NCI-H2107 treated with DMSO at 0.1 percent for 48 hours (cell line): Measurements from ENCODE around the gene DHRS7B.
"Not testable (repeated sequence)": the region's sequence is repeated elsewhere in the genome, so short reads cannot be mapped to it uniquely, and the experiment has no call there.

Experiments used
- DNase-seq: peaks from one replicate; lab custom pipeline; 2025; ENCODE audit not compliant: unreplicated experiment; lab: John Stamatoyannopoulos, UW

The DHRS7B gene

GRCh38 chr17:21176773-21177395 is 50.1 kb downstream of the DHRS7B start:
- no peak for DNase-seq

GRCh38 chr17:21177401-21177800 is 50.6 kb downstream of the DHRS7B start:
- DNase-seq, result no peak

DNA sequence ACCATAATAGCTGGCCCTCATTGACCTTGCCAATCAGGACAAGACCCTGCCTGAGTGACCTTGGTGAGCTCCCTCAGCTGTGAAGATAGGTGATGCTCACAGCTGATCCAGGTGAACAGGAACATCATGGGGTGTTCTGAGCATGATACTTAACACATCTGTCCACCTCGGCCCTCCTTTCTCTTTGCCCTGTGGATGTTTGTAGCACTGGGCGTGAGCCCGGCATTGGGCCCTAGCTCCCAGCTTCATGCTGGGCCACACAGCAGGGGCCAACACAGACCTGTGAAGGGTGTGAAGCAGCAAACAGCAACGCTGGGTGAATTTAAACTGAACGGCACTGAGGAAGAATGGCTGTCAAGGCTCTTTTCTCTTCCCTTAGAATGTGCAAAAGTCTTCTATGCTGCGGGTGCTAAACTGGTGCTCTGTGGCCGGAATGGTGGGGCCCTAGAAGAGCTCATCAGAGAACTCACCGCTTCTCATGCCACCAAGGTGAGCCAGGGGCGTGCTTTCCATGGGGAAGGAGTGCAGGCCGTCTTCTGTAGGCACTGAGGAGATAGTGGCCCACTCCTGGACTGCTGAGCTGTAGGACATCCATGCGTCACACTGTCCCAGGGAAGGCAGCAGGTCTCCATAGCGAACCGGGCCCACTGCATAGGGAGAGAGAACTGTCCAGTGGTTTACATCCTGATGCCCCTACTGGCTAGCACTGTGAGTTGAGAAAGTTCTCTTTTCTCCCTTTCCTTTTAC is 51.3 kb downstream of the DHRS7B start:
- no peak for DNase-seq

DNA sequence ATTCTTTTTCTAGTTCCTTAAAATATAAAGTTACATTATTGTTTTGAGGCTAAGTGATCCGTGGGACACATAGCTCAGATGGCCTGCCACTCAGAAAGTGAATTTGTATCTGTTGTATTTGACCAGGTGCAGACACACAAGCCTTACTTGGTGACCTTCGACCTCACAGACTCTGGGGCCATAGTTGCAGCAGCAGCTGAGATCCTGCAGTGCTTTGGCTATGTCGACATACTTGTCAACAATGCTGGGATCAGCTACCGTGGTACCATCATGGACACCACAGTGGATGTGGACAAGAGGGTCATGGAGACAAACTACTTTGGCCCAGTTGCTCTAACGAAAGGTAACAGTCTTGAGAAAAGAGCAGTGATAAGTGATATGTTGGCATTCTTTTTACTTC is 56.7 kb downstream of the DHRS7B start:
- DNase-seq, result no peak

GRCh38 chr17:21184570-21184969 is 57.8 kb downstream of the DHRS7B start:
- DNase-seq, result no peak

DNA sequence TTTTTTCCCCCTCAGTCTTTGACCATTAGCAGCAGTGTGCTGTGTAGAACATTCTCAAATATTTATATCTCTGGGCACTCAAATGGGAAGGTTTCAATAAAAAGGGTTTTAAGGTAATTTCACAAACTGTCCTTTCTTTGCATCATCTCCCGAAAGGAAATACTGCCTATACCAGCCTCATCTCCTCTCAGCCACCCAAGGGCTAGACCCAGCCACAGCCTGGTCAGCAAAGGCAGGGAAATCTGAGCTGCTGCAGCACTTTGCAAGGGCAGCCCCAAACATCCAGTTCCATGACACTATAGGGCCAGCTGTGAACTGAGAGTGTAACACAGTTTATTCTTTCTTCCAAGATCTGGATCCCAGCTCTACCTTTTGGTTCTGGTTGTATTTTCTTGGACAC is 58.3 kb downstream of the DHRS7B start:
- no peak for DNase-seq

DNA sequence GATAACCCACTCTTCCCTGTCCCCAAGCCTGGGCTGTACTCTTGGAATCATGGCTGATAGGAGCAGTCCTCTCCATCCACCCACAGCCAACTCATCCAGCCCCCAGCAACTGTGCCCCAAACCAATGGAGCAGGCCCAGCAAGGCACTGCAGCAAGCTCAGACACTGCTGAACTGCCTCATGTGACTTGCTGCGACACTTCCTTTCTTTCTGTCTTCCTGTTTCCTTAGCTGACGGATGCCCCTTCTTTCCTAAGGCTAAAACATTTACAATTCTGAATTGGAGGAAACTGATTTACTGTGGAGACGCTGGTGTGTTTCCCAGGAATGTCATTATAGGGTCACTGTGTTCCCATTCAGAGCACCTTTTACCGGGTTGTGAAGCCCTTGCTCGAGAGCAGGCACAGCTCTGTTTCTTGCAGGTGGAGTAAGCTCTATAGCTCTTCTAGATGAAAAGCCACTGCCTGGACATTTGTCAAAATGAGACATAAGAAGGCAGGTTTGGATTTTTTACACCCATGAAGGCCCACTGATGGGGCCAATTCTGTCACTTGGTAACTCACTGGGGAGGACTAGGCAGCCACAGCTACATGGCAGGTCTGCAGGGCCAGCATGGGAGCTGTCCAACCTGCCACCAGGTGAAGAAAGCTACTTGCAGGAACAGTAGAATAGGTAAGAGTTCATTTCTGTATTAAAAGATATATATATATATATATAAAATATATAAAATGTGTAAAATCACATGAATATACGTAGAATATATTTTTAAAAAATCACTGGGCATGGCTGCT is 59.8 kb downstream of the DHRS7B start:
- no peak for DNase-seq

DNA sequence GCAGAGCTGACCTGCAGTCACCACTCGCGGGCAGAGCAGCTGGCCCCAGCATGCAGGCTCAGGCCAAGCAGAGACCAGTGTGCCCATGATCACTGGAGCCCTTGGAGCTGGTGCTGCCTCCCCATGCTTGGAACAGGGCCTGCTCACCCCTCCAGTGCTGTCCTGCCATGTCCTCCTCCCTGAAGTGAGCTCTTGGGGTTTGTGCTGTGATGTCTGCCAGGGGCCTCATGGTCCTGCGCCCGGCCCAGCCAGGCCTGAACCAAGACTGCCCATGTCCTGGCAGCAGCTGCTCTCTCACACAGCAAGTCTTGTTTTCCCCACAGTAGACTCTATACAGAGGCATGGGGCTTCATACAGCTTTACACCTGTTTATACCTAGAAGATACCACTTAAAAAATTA is 62.6 kb downstream of the DHRS7B start:
- no peak for DNase-seq

DNA sequence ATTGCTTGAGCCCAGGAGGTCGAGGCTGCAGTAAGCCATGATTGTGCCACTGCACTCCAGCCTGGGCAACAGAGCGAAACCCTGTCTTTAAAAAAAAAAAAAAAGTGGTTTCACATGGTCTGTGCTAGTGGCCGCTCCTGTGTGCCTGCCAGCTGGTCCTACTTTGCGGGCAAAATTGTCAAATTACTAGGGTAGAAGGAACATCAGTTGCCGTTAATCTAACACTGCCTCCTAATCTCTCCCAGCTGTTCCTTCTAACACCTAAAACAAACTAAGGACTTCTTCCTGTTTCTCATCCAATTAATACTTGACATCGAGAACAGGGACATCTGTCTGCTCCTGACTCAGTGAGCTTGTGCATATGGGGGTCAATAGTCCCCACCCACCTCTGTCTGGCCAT is 63.3 kb downstream of the DHRS7B start:
- DNase-seq, result no peak

GRCh38 chr17:21191698-21192097 is 64.9 kb downstream of the DHRS7B start:
- DNase-seq, result no peak

- not testable (repeated sequence) for DNase-seq
Observed at GRCh38 chr17:21192414-21192813, 65.7 kb downstream of the DHRS7B start.

GRCh38 chr17:21193031-21193430 is 66.3 kb downstream of the DHRS7B start:
- DNase-seq, result peak; percentile 22

GRCh38 chr17:21194226-21194625 is 67.5 kb downstream of the DHRS7B start:
- no peak for DNase-seq

GRCh38 chr17:21194703-21195102 is 67.9 kb downstream of the DHRS7B start:
- no peak for DNase-seq

GRCh38 chr17:21196126-21196525 is 69.4 kb downstream of the DHRS7B start:
- DNase-seq, result no peak

- DNase-seq, result no peak
Observed at GRCh38 chr17:21198411-21198810, 71.6 kb downstream of the DHRS7B start.

DNA sequence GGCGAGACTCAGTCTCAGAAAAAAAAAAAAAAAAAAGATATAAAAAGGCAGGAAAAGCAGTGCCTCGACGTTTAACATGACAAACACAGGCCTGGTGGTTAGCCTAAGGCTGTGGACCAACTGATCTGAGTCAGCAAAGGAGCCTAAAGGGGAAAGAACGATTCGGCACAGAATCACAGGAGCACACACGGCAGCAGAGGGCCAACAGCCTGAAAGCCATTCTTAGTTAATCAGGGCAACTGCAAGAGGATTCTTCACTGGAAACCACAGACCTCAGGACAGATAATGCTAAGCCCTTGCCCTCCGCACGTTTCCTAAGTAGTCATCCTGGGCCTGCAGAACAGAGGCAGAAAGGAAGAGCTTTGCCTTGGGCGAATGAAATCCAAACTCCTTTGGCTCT is 72.5 kb downstream of the DHRS7B start:
- DNase-seq, result no peak

- no peak for DNase-seq
Observed at GRCh38 chr17:21199856-21200255, 73.1 kb downstream of the DHRS7B start.

DNA sequence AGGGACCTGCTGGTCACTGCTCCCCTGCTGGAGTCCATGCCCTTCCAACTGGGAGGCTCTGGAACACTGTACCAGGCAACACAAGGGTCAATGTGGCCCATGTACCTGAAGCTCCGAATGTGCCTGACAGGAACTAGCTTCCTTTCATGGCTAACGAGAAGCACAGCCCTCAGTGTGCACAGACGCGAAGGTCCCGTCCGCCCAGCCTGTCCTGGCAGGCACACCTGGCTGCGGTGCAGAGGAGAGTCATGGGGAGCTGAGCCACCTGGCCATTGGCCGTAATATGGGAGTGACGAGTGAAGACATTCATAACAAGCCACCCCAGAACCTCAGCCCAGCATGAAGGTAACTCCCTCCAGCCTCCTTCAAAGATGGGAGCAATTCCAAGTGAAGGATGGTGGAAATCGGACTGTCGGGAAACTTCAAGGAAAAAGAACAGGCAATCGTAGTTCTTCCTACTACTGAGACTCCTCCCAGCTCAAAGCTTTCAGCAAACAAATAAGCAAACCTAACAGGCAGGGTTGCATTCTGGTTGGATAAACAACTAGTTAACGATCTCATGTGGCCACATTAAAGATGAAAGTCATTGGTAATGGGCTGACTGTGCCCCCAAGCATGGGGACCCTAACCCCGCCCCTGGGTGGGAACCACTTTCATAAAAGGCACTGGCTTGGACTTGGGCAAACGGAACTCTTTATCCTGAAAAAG is 74.0 kb downstream of the DHRS7B start:
- DNase-seq, result no peak

- DNase-seq, result no peak
Observed at GRCh38 chr17:21201298-21201595, 74.5 kb downstream of the DHRS7B start.

- no peak for DNase-seq
Observed at GRCh38 chr17:21201874-21202273, 75.1 kb downstream of the DHRS7B start.

DNA sequence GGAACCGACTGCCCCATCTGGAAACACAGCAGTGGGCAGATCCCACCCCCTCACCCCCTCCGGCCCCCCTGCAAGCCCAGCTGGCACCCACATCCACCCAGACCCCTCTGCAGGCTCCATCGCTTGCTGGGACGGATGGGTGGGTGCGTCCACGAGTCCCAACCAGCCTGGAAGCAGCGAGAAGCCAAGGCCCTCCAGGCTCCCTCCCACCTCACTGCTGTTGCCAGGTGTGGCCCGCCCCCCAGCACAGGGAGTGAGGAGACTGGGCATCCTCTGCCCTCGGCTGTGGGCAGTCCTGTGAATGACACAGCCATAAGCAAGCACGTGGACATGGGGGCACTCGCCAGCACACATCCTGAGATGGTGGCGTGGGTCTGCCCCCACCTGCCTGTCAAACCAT is 75.7 kb downstream of the DHRS7B start:
- no peak for DNase-seq
